CD4-positive, alpha-beta T cell treated with Interleukin-6 for 4 hours (primary cell): ENCODE measurements around the gene C14orf180.
"Not testable (repeated sequence)": the region's sequence is repeated elsewhere in the genome, so short reads cannot be mapped to it uniquely, and the experiment has no call there.

Experiments used
- DNase-seq: peaks from one replicate; pipeline ENCODE4 v3.0.0-alpha.2; 2020; ENCODE audit warnings: mixed read lengths

The C14orf180 gene

DNA sequence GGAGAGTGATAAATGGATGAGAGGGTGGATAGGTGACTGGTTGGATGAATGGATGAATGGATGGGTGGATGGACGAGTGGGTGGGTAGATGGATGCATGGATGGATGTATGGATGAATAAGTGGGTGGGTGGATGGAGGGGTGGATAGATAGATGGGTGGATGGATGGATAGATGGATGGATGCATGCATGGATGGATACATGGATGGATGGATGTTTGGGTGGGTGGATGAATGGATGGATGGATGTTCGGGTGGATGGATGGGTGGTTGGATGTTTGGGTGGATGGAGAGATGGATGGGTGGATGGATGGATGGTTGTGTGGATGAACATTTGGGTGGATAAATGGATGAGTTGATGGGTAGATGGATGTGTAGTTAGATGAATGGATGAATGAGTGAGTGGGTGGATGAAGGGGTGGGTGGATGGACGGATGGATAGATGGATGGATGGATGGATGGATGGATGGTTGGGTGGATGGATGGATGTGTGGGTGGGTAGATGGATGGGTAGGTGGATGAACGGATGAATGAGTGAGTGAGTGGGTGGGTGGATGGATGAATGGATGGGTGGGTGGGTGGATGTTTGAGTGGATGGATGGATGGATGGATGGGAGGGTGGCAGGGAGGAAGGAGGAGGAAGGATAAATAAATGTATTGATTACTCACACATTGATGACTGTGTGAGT is 34.7 kb downstream of the C14orf180 start:
- DNase-seq, result no peak

DNA sequence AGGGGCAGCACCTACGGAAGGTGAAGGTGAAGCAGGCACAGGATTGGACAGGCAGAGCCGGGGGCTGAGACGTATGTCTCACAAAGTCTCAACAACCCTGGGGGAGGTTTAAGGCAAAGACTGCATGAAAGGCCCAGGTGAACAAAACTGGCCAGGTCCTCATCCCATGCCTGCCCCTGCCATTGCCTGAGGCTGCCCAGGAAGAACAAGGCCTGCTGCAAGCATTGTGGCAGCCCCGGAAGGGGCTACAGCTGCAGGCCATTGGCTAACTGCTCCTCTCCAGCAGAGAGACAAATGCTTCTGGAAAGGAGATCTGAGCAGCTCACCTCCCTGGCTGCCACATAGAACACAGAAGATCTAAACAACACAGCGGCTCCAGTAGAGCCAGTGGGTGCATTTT is 45.4 kb downstream of the C14orf180 start:
- DNase-seq, result no peak

DNA sequence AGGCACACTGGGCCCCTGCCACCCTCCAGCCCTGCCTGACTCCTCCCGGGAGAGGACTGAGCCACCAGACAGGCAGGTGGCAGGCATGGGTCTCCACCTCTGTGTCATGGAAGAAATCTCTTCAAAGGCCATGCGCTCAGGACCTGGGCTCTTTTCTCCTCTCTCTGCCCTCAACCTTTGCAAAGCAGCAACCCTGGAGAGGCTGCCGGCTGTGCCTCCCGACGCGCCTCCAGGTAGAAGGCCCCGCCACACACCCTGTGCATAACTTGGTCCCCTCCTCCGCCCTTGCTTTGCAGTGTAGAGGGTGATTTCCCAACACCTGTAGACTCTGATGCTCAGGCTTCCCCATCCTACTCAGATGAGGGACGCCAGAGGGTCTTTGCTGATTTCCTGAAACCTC is 53.2 kb downstream of the C14orf180 start:
- DNase-seq, result no peak

DNA sequence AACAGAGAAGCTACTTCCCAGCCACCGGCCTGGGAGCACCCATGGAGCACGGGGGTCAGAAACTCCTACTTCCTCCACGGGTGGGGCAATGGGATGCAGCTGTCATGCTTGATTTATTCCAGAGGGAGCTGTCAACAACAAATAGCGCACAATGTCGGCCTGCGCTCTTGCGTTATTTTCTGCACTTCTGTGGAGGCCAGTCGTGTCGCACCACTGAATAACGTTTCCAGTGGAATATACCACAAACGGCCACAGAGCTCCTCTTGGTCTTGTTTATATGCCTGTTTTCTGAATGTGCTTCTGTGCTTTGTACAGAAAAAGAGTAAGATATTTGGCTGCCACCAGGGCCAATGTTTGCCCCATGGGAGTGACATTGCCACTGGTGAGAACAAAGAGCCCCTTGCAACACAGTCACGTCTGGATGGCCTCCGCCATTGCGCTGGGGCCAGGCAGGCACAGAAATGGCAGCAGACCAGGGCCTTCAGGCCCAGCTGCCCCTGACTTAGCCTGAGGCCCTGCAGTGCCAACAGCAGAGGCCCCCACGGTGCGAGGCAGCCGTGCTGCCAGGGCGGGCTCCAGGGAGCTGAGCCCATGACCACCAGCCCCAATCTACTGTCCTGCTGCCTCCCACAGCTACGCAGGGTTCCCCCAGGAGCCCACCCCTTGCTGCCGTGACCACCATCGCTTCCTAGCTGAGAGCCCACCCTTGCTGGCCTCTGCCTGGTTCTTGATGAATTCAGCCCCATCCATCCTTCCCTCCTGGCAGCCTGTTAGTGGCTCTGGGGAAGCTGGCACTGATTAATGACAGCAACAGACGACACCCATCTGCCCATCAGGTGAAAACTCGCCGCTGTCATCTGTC is 53.9 kb downstream of the C14orf180 start:
- no peak for DNase-seq

DNA sequence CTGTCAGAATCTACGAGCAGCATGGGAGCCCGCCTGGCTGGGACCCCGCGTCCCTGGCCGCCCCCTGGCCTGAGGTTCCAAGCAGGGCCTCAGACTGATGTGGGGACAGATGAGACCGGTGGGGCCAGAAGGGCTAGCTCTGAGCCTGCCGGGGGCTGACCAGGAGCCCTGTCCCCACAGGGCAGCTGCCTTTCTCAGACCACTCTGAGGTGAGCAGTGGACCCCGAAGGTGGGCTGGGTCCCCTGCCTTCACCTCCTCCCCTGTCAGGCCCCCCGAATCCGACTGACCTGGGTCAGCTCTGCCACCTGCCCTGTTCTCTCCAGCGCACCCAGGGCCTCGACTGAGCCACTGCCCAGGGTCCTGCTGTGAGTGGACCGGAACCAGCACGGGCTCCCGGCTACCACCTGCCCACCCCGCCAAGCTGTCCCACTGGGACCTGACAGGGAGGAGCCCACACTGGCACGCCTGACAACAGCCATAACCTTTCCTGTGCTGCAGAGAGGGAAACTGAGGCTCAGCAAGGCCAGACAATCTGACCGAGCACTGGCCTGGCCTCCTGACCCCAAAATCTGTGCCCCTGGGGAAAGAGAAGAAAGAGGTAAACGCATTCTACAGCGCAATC is 54.7 kb downstream of the C14orf180 start:
- no peak for DNase-seq

DNA sequence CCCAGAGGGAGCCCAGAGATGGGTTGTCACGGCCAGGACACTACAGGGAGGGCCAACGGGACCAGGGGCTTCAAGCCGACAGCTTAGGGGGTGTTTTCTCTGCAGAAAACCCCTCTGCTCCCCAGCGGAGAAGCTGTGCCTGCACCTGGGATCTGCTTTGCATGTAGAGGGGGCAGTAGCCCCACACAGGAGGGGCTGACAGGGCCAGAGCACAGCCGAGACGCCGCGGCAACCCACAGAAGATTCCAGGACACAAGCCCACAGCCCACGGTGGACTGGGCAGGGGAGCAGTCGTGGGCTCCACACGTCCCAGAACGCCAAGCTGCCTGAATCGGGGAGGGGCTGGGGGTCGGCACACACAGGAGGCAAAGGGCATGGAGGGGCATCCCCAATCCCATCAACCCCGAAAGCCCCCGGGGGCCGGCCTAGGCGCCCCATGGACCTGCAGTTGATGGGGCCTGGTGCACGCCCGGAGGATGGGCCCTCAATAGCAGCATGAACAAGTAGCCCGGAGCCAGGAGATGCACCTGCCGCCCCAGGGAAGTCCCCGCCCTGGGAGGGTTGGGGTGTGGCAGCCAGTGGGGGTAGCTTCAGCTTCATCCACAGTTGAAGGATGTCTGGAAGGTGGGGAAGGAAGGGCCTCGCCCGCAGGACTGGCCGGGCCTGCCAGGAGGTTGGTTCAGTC is 55.5 kb downstream of the C14orf180 start:
- DNase-seq, result no peak

DNA sequence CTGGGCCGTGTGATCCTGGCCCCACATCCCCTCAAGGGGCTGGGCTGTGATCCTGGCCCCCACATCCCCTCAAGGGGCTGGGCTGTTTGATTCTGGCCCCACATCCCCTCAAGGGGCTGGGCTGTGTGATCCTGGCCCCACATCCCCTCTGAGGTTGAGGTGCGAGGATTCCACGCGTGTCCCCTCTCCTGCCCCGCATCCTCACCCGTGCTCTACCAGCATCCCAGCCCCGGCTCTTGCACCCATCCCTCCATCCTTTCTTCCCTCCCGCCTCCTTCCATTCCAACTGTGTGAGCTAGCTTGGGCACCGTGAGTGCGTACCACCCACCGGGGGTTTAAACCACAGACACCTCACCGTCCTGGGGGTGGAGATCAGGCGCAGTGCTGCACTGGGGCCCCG is 56.2 kb downstream of the C14orf180 start:
- DNase-seq, result no peak

DNA sequence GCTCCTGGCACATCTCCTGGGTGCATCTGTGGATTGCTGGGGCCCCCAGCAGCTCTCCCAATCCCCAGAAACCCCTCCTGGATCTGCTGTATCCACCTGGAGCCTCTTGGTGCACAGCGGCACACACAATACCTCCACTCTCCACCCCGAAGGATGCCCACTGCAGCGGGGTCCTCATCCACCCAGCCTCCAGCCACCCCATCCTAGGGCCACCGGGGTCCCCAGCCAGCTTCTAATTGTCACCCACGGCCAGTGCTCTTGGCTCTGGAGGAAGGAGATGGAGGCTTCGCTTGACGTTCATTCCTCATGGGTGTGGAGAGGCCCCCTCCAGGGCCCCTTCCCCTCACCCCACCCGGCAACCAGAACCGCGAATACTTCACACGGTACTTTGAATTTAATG is 56.6 kb downstream of the C14orf180 start:
- DNase-seq, result no peak

DNA sequence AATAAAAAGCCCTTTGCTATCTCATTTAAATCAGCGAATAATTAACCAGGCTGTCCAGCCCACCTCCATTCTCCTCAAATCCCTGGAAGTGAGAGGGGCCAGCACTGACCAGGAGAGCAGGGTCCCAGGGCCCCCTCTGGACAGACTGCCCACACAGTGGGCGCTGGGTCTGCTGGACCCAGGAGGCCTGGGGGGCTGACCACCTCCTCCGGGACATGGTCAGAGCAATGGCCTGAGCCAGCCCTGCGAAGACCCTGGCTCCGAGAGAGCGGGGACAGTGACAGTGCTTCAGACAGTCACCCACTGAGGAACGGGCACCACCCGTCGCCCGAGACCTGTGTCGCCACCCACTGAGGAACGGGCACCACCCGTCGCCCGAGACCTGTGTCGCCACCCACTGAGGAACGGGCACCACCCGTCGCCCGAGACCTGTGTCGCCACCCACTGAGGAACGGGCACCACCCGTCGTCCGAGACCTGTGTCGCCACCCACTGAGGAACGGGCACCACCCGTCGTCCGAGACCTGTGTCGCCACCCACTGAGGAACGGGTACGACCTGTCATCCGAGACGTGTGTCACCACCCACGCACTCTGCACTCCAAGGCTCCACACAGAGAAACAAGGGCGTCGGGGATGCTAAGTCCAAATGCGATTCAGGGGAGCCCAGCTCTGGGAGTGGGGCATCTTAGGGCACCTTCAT is 57.4 kb downstream of the C14orf180 start:
- DNase-seq, result not testable (repeated sequence)

DNA sequence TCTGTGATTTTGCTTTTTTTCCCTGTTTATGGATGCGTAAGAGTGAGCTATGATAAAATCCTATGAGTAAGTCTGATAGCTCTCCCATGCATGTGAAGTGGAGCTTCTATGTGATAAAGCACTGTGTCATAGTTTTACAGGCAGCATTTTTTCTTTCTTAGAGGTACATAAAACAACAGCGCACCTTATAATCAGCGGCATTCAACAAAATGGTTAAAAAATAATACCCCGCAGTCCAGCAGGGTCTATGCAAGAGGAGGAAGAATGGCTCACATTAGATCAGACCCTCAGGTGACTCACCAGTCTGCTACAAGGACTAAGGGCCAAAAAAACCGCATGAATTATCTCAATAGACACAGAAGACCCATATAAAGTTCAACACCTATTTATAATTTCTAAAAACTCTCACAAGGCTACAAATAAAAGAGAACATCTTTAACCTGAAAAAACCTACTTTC is 58.0 kb downstream of the C14orf180 start:
- DNase-seq, result no peak

DNA sequence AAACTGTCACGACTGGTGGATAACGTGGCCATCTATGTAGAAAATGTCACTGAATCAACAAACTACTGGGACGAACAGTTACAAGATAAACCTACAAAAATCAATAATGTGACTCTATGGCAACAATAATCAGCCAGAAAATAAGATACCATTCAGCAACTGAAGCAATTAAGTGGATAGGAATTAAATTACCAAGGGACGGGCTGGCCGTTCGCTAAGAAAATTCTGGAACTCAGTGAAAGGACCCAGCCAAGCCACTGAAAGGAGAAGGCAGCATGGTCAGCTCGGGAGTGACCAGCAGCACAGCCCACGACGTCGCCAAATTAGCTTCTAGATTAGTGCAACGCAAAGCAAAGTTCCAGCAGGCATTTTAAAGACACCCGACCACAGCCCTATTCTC is 58.6 kb downstream of the C14orf180 start:
- DNase-seq, result no peak

DNA sequence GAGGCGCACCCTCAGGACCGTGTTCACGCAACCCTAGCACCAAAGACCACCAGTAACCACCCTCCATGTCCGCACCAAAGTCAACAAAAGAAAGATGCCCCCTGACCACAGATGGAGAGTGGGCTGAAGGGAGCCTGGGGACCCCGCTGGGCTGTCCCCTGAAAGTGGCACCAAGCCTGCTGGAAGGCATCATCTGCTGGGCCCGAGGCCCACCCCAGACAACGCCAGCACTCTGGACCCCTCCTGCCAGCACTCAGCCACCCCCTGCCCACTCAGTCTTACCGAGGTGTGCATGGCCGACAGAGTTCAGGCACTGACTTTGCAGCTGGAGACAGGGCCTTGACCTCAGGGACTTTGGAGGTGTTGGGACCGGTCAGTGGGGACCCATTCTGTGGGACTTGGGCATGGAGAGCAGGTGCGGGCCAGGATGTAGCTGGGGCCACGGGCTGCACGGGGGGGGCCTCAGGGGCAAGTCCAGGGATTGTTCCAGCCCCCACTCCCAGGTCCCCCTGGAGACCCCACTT is 59.4 kb downstream of the C14orf180 start:
- DNase-seq, result no peak

DNA sequence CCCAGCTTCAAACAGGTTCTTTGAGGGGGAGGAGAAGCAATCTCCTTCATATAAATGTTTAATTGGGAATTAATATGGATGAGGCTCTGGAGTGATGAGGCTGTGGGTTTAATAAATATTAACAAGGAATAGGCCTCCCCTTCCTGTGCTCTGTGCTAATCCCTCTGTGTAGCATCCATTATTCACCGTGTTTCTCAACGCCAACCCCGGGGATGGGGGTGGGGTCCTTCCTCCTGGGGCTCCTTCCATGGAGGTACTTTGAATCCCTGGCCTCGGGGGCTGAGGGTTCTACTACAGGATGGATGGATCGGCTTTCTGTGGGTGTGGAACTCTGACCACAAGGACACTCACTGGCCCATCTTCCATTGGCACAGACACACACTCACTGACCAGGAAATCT is 59.9 kb downstream of the C14orf180 start:
- DNase-seq, result no peak
